Measurements from ENCODE around the gene TTC21A. TPM values are rescaled to one million over a fixed set of nuclear protein-coding genes. Genes with fewer than 3 reads are reported as not detected.

Gene TTC21A
- polyA plus RNA-seq, 1 donor from 2014 or later = 5.5 TPM

DNA sequence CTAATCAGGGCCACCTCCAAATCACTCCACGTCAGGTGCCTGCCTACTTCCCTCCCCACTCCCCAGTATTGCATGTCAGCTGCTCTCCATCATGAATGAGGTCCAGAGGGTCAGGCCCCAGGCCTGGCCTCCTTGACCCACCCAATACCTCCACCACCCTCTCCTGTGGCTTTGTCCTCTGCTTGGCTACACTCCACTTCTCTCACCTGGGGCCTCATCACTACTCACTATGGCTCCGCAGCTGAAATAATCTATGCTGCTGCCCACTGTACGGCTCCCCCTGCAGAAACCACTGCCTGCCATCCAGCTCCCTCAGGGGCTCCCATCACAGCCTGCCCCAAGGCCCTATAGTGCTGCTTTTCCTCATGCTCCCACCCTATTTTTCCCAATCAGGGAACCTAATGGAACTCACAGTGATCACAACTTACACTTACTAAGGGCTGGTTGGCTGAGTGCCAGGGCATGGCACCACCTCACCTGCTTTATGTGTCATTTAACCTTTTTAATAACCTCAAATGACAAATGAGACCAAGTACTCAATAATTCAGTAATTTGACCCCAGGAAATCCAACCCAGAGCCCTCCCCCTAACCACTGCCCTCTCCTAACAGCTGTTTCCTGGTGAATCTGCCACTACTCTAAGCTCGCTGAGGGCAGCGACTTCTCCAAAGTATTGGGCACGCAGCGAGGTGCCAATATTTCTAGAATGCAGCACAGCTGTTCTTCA is 2.4 kb upstream of the TTC21A start:
- no peaks in the 10 kb centered on the region for H3K36me3 Mint-ChIP-seq
- peak overlapping the region in 2 of 3 donors; percentile 69 to 85 for H3K27ac Mint-ChIP-seq
- H3K9me3 Mint-ChIP-seq = no peaks in the 10 kb centered on the region
- peak overlapping the region in 2 of 4 donors; percentile 28 to 87 for H3K4me3 Mint-ChIP-seq
- H3K4me1 Mint-ChIP-seq = peaks cover 36 to 64% (median 56%) of the 10 kb centered on the region in 3 donors
- H3K27me3 Mint-ChIP-seq = peaks cover 2% of the 10 kb centered on the region

DNA sequence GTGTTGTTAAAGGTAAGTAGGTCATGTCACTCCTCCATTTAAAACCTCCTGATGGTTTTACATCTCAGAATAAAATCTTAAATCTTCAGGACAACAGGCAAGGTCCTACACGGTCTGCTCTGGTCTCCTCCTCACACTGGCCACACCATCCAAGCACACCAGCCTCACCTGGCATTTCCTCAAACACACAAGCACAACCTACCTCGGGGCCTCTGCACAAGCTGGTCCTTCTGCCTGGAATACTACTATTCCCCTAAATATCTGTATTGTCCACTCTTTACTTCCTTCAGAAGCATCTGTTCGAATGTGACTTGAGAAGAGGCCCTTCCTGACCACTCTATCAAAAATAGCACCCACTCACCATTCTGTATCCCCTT is 1.8 kb upstream of the TTC21A start:
- peaks cover 36 to 64% (median 56%) of the 10 kb centered on the region in 3 donors for H3K4me1 Mint-ChIP-seq
- H3K4me3 Mint-ChIP-seq = peak overlapping the region; percentile 83 to 89 (median 87)

DNA sequence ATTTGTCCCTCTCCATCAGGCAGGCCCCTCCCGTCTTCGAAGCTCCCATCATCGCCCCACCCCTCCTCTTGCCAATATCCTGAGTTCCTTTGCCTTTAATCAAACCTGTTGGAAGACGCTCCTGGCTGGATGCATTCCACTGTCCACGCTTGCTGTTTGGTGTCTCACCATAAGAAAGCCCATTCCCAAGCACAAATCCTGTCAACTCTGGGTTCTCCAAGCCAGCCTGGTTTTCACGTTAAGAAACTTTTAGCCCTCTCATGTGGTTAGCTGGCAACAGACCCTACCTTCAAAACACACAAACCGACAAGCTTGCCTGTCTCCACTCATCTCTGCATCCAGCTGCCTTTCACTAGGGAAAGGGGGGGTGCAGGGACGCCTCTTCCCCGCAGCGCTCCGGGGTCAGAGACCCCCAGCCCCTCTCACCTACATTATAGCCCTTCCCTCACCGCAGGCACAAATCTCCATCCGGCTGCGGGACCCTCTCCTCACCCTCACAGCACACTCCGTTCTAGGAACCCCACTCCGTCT is 1.1 kb upstream of the TTC21A start:
- no peaks in the 10 kb centered on the region for H3K9me3 Mint-ChIP-seq
- H3K4me3 Mint-ChIP-seq = peak overlapping the region; percentile 83 to 89 (median 87)
- H3K27me3 Mint-ChIP-seq = peaks cover 2% of the 10 kb centered on the region
- no peaks in the 10 kb centered on the region for H3K36me3 Mint-ChIP-seq
- peak overlapping the region; percentile 18 to 90 (median 69) for H3K27ac Mint-ChIP-seq
- peaks cover 33 to 60% (median 52%) of the 10 kb centered on the region in 3 donors for H3K4me1 Mint-ChIP-seq

More for the DNA sequence above, 1.8 kb upstream of the TTC21A start:
- H3K36me3 Mint-ChIP-seq = no peaks in the 10 kb centered on the region
- peaks cover 2% of the 10 kb centered on the region for H3K27me3 Mint-ChIP-seq
- no peaks in the 10 kb centered on the region for H3K9me3 Mint-ChIP-seq
- H3K27ac Mint-ChIP-seq = peak overlapping the region; percentile 18 to 85 (median 69)

DNA sequence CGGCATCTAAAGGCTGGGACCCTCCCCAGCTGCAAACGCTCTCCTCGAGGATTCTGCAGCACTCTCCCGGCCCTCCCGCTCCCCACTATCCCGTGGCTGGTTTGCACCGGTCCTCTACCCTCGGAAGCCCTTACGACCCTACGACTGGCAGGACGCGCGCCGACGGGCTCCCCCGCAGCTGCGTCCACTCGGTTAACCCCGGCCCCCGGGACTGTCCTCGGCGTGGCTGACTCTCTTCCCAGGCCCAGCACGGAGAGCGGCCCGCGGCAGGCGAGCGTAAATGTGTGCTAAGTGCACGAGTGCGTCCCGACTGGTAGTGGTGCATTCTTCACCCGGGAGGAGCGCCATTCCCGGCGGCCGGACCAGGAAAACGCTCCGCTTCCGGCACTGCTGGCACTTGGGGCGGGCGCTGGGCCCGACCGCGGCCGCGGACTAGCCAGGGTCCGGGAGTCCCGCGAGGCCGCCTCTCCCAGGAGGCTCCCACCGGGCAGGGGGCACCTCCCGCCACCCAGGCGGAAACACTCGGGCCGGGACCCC is 561 bp upstream of the TTC21A start:
- peaks cover 30 to 56% (median 48%) of the 10 kb centered on the region in 3 donors for H3K4me1 Mint-ChIP-seq

DNA sequence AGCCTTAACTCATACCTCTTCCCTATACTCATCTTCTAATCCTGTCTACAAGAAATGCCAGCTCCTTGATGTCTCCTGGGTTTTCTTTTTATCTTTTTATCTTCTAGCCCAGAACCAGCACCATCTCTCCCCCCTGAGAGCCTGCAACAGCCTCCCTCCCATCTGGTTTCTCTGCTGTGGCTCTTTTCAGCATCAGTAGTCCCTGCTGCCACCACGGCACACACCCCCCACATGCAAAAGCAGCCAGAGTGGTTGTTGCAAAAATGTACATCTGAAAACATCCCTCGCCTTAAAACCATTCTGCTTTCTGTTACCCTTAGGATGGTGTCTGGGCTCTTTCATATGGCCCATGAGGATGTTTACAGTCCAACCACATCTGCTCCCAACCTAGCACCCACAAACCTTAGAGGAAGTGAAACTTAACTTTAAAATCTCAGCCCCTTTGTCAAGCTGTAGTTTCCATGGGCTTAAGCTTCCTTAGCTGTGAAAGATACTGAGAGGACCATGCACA is 775 bp downstream of the TTC21A start:
- H3K36me3 Mint-ChIP-seq = peaks cover 6% of the 10 kb centered on the region
- H3K27ac Mint-ChIP-seq = peak overlapping the region; percentile 88 to 99 (median 98)
- H3K4me1 Mint-ChIP-seq = peaks cover 26 to 46% (median 45%) of the 10 kb centered on the region in 3 donors
- H3K4me3 Mint-ChIP-seq = peak overlapping the region; percentile 96 to 97 (median 96)
- H3K27me3 Mint-ChIP-seq = peaks cover 2% of the 10 kb centered on the region
- no peaks in the 10 kb centered on the region for H3K9me3 Mint-ChIP-seq

More for the DNA sequence above, 561 bp upstream of the TTC21A start:
- H3K27me3 Mint-ChIP-seq = peaks cover 2% of the 10 kb centered on the region
- H3K36me3 Mint-ChIP-seq = peaks cover 4% of the 10 kb centered on the region
- H3K9me3 Mint-ChIP-seq = no peaks in the 10 kb centered on the region
- peak overlapping the region; percentile 83 to 89 (median 87) for H3K4me3 Mint-ChIP-seq
- peak overlapping the region; percentile 69 to 99 (median 90) for H3K27ac Mint-ChIP-seq

DNA sequence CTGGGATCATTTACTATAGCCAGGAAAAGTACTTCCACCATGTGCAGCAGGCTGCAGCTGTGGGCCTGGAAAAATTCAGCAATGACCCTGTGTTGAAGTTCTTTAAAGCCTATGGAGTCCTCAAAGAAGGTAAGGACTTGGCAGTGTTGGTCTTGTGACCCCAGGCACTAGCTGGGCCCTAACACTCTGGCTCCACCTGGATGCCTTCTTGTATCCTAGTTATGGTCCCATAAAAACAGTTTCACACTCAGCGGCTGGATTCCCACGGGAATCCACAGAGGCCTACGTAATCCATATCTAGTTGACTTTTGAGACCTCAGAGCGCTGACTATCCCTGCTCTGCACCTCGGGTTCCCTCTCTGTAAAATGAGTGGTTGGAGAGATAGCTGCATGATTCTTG is 1.6 kb downstream of the TTC21A start:
- peaks cover 6% of the 10 kb centered on the region for H3K36me3 Mint-ChIP-seq
- H3K4me3 Mint-ChIP-seq = peak overlapping the region in 2 of 4 donors; percentile 96
- H3K27me3 Mint-ChIP-seq = peaks cover 2% of the 10 kb centered on the region

DNA sequence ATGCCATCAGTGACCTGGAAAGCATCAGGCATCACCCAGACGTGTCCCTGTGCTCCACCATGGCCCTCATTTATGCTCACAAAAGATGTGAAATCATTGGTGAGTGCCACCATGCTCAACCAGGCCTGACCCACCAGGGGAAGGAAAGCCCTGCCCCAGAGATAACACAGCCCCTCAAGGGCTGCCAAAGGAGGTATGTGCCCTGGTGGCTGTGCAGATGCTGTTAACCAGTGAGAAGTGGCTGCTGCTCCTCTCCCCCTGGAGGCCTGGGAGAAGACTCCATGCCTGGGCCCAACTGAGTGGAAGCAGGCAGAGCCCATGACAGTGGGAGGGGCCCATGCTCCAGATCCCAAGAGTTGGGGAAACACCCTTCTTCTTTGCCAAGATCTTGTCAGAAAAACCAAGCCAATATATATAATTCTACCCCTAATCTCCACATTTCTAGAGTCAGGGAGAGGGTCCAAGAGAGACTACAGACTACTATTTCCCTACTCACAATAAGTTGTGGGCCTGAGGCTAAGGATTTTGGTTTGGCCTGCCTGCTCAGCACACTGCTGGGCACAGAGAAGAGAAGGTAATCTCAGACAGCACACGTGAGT is 2.7 kb downstream of the TTC21A start:
- Mint-ChIP-seq H3K9me3 (no peaks in the 10 kb centered on the region), H3K27ac (peak overlapping the region in 1 of 3 donors; percentile 18)

More for the DNA sequence above, 1.6 kb downstream of the TTC21A start:
- no peaks in the 10 kb centered on the region for H3K9me3 Mint-ChIP-seq
- peak overlapping the region; percentile 20 to 98 (median 88) for H3K27ac Mint-ChIP-seq
- H3K4me1 Mint-ChIP-seq = peaks cover 26 to 41% (median 41%) of the 10 kb centered on the region in 3 donors

DNA sequence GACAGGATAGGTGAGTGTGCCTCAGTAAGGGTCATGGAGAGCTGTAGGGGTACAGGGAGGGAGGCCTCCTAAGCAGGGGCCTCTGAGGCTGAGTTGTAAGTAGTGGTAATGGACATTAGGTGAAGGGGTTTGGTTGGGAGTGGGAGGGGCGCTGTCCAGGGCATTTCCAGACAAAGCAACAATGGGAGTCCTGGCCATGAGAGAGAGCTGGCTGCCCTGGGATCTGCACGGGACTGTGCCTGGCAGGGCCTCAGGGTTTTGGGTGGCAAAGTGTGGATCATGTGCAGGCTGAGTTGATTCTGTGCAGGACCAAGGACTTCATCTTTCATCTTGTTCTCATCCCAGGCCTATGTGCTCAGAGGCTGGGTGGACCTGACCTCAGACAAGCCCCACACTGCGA is 4.6 kb downstream of the TTC21A start:
- H3K36me3 Mint-ChIP-seq = peaks cover 11% of the 10 kb centered on the region
- peaks cover 2% of the 10 kb centered on the region for H3K27me3 Mint-ChIP-seq
- no peaks in the 10 kb centered on the region for H3K9me3 Mint-ChIP-seq
- peak overlapping the region in 1 of 3 donors; percentile 70 for H3K27ac Mint-ChIP-seq
- peak overlapping the region in 2 of 4 donors; percentile 26 to 41 for H3K4me3 Mint-ChIP-seq
- peaks cover 7 to 21% (median 19%) of the 10 kb centered on the region in 3 donors for H3K4me1 Mint-ChIP-seq

More for the DNA sequence above, 2.7 kb downstream of the TTC21A start:
- Mint-ChIP-seq H3K4me1 (peaks cover 23 to 38% (median 36%) of the 10 kb centered on the region in 3 donors), H3K36me3 (peaks cover 11% of the 10 kb centered on the region), H3K4me3 (no peak overlapping the region), H3K27me3 (peaks cover 2% of the 10 kb centered on the region)

DNA sequence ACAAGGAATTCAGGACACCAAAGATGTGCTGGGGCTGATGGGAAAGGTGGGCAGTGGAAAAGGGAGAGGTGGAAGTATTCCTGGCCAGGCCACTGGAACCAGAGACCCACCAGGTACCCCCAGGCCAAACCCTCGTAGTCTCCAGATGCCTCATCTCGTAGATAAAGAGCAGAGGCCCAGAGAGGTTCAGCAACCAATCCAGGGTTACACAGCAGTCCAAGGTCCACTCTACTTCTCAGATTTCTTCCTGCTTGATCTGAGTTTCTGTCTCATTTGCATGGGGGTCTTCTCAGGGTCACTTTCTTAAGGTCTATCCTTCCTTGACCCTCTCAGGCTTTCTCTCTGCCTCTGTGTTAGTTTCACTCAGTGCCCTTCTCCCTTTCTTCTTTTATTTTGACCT is 5.1 kb downstream of the TTC21A start:
- no peaks in the 10 kb centered on the region for H3K9me3 Mint-ChIP-seq
- no peak overlapping the region for H3K4me3 Mint-ChIP-seq
- peaks cover 13% of the 10 kb centered on the region for H3K36me3 Mint-ChIP-seq
- peaks cover 7 to 21% (median 19%) of the 10 kb centered on the region in 3 donors for H3K4me1 Mint-ChIP-seq
- no peak overlapping the region for H3K27ac Mint-ChIP-seq
- H3K27me3 Mint-ChIP-seq = peaks cover 2% of the 10 kb centered on the region

DNA sequence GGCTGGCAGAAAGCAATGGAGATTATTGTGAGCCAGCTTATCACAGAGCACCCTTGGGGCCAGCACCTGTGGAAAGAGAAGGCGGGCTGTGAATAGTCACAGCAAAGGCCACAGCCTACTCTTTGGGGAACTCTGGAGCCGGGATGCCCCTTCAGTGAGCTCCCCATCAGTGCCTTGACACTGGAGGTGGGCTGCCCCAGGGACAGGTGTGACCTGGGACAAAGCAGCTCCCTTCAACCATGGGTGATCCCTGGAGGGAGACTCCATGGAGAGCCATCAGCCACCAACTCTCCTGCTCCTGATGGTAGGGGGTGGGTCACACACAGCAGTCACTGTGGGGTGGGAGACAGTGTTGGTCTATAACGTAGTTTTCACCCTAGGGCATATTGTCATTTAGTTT is 5.8 kb downstream of the TTC21A start:
- no peaks in the 10 kb centered on the region for H3K9me3 Mint-ChIP-seq
- peaks cover 10 to 23% (median 15%) of the 10 kb centered on the region in 3 donors for H3K4me1 Mint-ChIP-seq
- peaks cover 14% of the 10 kb centered on the region for H3K36me3 Mint-ChIP-seq
- H3K27ac Mint-ChIP-seq = no peak overlapping the region
- peaks cover under 1% of the 10 kb centered on the region for H3K27me3 Mint-ChIP-seq
- no peak overlapping the region for H3K4me3 Mint-ChIP-seq

DNA sequence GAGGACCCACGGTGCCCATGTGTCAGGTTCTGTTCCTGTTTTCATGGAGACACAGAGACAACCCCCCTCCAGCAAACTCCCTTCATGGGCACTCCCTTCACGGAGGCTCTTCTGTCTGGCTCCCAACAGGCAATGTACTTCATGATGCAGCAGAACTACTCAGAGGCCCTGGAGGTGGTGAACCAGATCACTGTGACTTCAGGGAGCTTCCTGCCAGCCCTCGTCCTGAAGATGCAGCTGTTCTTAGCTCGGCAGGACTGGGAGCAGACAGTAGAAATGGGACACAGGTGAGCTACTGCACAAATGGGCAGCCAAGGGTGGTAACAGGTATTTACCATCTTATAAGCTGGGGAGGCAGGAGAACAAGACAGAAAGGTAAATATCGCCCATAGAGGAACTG is 7.0 kb downstream of the TTC21A start:
- Mint-ChIP-seq H3K36me3 (peaks cover 15% of the 10 kb centered on the region), H3K27me3 (no peaks in the 10 kb centered on the region), H3K4me1 (peaks cover 4 to 14% (median 12%) of the 10 kb centered on the region in 3 donors), H3K4me3 (no peak overlapping the region), H3K27ac (no peak overlapping the region), H3K9me3 (no peaks in the 10 kb centered on the region)

DNA sequence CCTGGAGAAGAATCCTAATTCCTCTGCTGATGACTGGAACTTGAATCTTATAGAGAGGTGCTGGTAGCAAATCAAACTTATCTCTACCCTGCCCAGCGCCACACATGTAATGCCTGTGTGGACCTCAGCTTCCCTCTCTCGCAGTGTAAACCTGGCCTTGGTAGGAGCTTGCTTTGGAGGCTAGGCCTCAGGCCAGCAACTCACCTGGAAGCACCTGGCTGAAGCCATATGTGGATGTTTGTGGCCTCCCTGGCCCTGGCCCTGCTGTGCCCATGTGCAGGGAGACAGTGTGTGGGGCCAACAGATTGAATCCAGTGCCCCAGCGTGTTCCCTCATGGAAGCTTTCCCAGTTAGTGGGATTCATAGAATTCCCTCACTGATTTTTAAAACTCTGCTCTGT is 8.4 kb downstream of the TTC21A start:
- Mint-ChIP-seq H3K4me1 (peaks cover 8 to 13% (median 12%) of the 10 kb centered on the region in 3 donors), H3K27me3 (no peaks in the 10 kb centered on the region), H3K27ac (no peak overlapping the region), H3K9me3 (no peaks in the 10 kb centered on the region), H3K4me3 (no peak overlapping the region), H3K36me3 (peaks cover 17% of the 10 kb centered on the region)

DNA sequence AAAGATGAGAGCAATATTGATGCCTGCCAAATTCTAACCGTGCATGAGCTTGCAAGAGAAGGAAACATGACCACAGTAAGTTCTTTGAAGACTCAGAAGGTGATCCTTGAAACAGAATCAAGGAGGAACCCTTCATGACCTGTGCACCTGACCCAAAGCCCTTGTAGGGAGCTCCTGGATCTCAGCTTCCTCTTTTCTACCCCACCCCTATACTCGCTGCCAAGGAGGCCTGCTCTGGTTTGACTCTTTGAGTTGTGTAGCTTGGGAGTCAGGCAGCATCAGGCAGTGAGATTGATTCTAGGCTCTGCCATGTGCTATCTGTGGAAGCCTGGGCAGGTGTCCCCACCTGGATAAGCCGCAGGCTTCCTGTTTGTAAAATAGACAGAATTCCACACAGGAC is 10.6 kb downstream of the TTC21A start:
- H3K27ac Mint-ChIP-seq = no peak overlapping the region
- no peak overlapping the region for H3K4me3 Mint-ChIP-seq
- H3K27me3 Mint-ChIP-seq = no peaks in the 10 kb centered on the region
- peaks cover 11% of the 10 kb centered on the region for H3K36me3 Mint-ChIP-seq
- no peaks in the 10 kb centered on the region for H3K9me3 Mint-ChIP-seq
- peaks cover 28 to 35% (median 34%) of the 10 kb centered on the region in 3 donors for H3K4me1 Mint-ChIP-seq

DNA sequence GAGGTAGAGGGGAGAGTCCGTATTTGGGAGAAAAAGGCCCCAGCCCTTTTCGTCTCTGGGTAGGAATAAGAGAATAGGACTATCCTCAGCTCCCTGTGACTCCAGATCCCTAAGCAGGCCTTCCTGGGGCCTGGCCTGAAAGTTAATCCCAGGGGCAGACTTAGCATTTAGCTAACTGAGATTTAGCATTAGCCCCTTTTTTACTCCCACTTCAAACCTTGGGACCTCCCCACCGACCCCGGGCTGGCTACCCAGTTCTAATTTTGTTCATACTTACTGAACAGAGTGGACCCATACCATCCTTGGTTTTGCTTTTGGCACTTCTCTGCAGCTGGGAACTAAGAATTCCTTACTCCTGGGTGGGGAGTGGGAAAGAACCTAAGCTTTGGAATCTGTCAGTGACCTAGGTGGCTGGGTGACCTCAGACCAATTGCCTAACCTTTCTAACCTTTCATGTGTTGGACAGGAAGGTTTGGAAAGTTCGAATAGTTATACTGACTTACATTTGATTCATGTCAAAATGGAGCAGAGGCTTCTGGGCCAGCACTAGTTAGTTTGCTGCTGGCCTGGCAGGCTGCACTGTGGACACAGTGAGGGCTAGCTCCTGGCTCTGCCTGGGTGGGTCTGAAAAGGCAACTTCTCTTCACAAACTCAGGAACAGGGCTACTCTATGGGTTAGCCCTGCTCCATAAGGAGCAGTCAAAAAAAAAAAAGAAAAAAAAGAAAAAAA is 11.6 kb downstream of the TTC21A start:
- Mint-ChIP-seq H3K27me3 (no peaks in the 10 kb centered on the region), H3K4me1 (peaks cover 35 to 44% (median 37%) of the 10 kb centered on the region in 3 donors), H3K9me3 (no peaks in the 10 kb centered on the region), H3K36me3 (peaks cover 11% of the 10 kb centered on the region), H3K4me3 (peak overlapping the region in 1 of 4 donors; percentile 76), H3K27ac (no peak overlapping the region)
